22Rv1 (cell line): ENCODE measurements around the gene RFT1.

Experiments
- H3K27ac ChIP-seq: fragments of 450-650 bp; 2 replicates; pipeline ENCODE4 v1.5.1; 2017
- CTCF ChIP-seq: fragments of 450-650 bp; IDR thresholded peaks from 2 replicates; pipeline ENCODE4 v1.5.1; 2017; ENCODE audit warnings: mild to moderate bottlenecking
- ZFX ChIP-seq: fragments of 450-650 bp; IDR thresholded peaks from 2 replicates; pipeline ENCODE4 v1.6.1; 2017; ENCODE audit warnings: antibody characterized with exemption, borderline replicate concordance

Gene RFT1

GRCh38 chr3:53131096-53131495 lies 861 bp upstream of the RFT1 start:
- TF ChIP-seq CTCF (no peak), ZFX (no peak)
- H3K27ac ChIP-seq = peak overlapping the region; percentile 71

DNA sequence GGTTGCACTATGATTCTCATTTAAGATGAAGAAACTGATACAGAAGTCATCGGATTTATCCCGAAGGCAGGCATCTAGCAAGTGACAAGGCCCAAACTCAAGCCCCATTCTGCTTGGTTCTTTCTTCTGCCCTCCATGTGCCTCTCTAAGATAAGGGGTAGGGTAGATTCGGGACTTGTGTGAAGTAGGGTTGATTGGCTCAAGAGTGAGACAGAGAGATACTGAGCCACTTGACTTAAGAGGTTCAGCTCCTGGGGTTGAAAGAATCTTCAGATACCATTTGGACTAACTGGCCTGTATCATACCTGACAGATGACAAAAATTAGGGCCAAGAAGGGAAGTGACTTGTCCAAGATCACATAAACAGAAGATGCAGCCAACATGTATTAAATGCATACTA lies 891 bp downstream of the RFT1 start:
- peak overlapping the region; percentile 71 for H3K27ac ChIP-seq

DNA sequence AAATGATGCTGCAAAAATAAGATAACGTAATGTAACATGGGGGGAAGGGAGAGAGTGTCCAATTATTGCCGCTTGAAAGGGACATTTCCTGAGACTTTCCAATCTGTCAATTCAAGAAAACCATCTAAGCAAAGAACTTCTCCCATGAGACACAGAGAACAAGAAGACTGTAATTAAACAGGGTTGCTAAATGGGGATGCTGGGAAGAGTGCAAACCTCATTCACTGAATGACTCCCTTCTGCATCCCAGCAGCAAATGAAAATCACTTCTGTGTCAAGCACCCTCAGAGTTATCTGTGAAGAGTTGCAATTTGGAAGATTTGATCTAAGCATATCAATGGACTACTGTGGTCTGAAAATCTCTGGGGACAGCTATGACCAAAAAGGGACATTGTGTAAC lies 3.6 kb downstream of the RFT1 start:
- TF ChIP-seq ZFX = no peak
- TF ChIP-seq CTCF = no peak

More for the DNA sequence above, 891 bp downstream of the RFT1 start:
- TF ChIP-seq ZFX (no peak), CTCF (no peak)

DNA sequence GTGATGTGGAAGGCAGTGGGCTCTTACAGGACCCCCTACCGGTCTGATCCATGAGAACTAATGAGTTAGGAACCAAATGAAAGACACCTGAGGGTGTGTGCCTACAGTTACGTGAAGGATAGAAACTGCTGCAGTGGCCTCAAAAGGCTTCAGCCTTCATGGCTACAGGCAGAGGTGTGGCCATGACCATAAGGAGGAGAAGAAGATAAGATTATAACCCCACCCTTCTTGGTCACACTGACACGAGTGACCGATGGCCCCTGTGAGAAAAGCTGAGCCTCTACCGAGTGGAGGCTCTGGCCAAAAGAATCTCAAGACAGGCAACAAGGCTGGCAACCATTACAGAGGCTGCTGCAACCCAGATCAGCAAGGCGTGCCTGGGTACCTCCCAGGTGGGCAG lies 6.3 kb downstream of the RFT1 start:
- no peak overlapping the region for H3K27ac ChIP-seq
- TF ChIP-seq ZFX = no peak
- no peak for TF ChIP-seq CTCF

More for the DNA sequence above, 3.6 kb downstream of the RFT1 start:
- H3K27ac ChIP-seq = no peak overlapping the region

DNA sequence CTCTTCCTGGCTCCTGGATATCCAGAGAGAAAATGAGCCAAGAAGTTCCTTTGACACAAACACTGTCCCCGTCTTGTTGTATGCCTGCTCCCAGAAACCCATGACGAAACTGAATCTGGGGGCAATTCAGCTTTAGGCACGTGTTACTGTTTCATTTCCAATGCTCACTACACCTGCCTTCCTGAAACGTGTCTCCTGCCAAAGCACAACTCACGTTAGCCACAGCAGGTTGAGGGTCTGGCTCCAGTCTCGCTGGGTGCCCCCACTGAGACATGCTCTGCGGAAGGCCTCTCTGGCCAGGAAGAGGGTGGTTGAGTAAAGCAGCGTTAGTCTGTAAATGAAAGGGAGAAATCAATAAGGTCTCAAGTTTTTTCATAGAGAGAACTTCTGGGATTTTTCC lies 6.7 kb downstream of the RFT1 start:
- no peak overlapping the region for H3K27ac ChIP-seq
- no peak for TF ChIP-seq ZFX
- TF ChIP-seq CTCF = no peak

DNA sequence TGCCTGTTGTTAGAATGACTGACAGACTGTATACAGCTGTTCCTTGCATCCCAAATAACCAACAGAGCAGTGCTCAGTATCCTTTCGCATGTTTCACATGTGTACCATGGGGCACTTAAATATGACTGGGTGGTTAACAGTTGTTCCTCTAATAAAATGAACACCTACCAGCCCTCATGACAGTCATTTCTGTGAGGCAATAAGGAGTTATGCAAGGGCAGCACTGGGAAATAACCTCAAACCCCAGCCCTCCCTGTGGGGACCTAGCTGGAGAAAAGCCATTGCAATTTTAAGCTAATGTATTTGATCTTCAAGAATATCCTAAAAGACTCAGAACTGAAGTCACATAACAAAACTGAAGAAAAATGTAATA lies 7.3 kb downstream of the RFT1 start:
- no peak for TF ChIP-seq ZFX
- TF ChIP-seq CTCF = no peak

GRCh38 chr3:53122255-53122932 lies 7.8 kb downstream of the RFT1 start:
- H3K27ac ChIP-seq = no peak overlapping the region
- no peak for TF ChIP-seq CTCF
- TF ChIP-seq ZFX = no peak

More for the DNA sequence above, 7.3 kb downstream of the RFT1 start:
- H3K27ac ChIP-seq = no peak overlapping the region
